ENCODE measurements around the gene OR8B2. TPM values are rescaled to one million over a fixed set of nuclear protein-coding genes. Genes with fewer than 3 reads are reported as not detected.

Gene OR8B2
- polyA plus RNA-seq, 3 donors, result not detected

DNA sequence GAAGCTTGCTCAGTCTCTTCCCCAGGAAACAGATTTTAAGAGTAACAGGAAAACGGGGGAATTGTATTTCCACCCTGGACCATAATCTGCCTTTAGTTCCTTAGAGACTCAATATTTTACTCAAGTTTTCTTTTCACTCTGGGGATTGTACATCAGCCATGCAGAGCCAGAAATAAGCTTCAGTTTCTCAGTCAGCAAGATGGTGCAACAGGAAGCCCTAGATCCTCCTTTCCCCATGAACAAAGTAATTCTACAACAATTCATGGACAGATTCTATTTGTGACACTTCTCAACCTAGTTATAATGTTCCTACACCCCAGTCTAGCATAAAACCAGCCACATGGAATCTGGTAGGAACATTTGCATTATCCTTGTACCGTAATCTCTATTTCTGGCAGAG lies 24.7 kb downstream of the OR8B2 start:
- Mint-ChIP-seq H3K9me3 (peaks cover 0 to 3% (median 1%) of the 10 kb centered on the region in 7 donors), H3K4me3 (no peak overlapping the region), H3K36me3 (no peaks in the 10 kb centered on the region), H3K4me1 (no peaks in the 10 kb centered on the region), H3K27ac (no peak overlapping the region), H3K27me3 (ENCODE audit: low read depth in 3 of 3) (peaks cover 0 to 3% (median 2%) of the 10 kb centered on the region in 3 donors)
- no peak for TF ChIP-seq CTCF (IDR thresholded peaks at IDR 0.05)
- intact Hi-C loops (cut with micrococcal nuclease), result no loop called here
- Histone ChIP-seq H3K4me3 (replicated peaks in 1 of 3; ENCODE audit: low read depth in 2 of 3, low read length in 3 of 3) (no peak overlapping the region), H3K27ac (ENCODE audit: low read depth in 1 of 2, low read length in 2 of 2) (no peak overlapping the region), H3K27me3 (ENCODE audit: control insufficient read depth in 2 of 2, insufficient read depth in 2 of 2, low read length in 2 of 2) (no peaks in the 10 kb centered on the region), H3K9ac (ENCODE audit: insufficient read depth, low read length, poor library complexity, severe bottlenecking) (no peak overlapping the region), H3K36me3 (replicated peaks in 1 of 2; ENCODE audit: control insufficient read depth in 1 of 2, insufficient read depth in 2 of 2, low read length in 2 of 2) (no peaks in the 10 kb centered on the region), H4K20me1 (ENCODE audit: insufficient read depth, low read length) (no peaks in the 10 kb centered on the region), H3K79me2 (ENCODE audit: insufficient read depth, low read length) (no peaks in the 10 kb centered on the region), H3K9me3 (replicated peaks in 1 of 2; ENCODE audit: control insufficient read depth in 1 of 2, insufficient read depth in 1 of 2, low read length in 2 of 2) (no peaks in the 10 kb centered on the region), H3K4me1 (ENCODE audit: control insufficient read depth in 1 of 2, insufficient read depth in 2 of 2, low read length in 2 of 2) (no peaks in the 10 kb centered on the region), H2AFZ (ENCODE audit: insufficient read depth, low read depth, low read length, poor library complexity, severe bottlenecking) (no peak overlapping the region), H3K4me2 (replicated peaks; ENCODE audit: extremely low read depth, low read length, poor library complexity, severe bottlenecking) (no peak overlapping the region)
- 74% methylated on average over 2 of the region's 2 CpGs for WGBS (ENCODE audit: insufficient coverage)
- DNase-seq, result no peak

DNA sequence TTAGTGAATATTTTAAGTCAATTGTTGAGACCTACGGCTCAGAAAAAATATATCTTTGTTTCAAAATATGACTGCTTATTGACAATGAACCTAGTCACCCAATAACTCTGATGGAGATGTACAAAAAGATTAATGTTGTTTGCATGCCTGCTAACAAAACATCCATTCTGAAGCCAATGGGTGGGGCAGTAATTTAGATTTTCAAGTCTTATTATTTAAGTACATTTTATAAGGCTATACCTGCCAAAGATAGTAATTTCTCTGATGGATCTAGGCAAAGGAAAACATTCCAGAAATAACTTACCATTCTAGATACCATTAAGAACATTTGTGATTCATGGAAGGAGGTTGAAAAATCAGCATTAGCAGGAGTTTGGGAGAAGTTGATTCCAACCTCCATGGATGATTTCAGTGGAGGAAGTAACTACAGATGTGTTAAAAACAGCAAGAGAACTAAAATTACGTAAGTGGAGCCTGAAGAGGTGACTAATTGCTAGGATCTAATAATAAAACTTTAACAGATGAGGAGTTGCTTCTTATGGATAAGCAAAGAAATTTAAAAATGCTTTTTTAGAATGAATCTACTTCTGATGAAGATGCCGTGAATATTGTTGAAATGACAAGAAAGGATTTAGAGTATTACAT lies 37.9 kb downstream of the OR8B2 start:
- no peaks in the 10 kb centered on the region for H3K4me1 ChIP-seq (ENCODE audit: control insufficient read depth in 1 of 2, insufficient read depth in 2 of 2, low read length in 2 of 2)
- no peaks in the 10 kb centered on the region for H3K9me3 ChIP-seq (replicated peaks in 1 of 2; ENCODE audit: control insufficient read depth in 1 of 2, insufficient read depth in 1 of 2, low read length in 2 of 2)
- H3K4me3 ChIP-seq (replicated peaks in 1 of 3; ENCODE audit: low read depth in 2 of 3, low read length in 3 of 3), result no peak overlapping the region
- no peak overlapping the region for H2AFZ ChIP-seq (ENCODE audit: insufficient read depth, low read depth, low read length, poor library complexity, severe bottlenecking)
- intact Hi-C loops (cut with micrococcal nuclease), result no loop called here
- no peaks in the 10 kb centered on the region for H4K20me1 ChIP-seq (ENCODE audit: insufficient read depth, low read length)
- Mint-ChIP-seq H3K4me1 (peaks cover 3% of the 10 kb centered on the region), H3K9me3 (peaks cover 0 to 6% (median 2%) of the 10 kb centered on the region in 7 donors), H3K27me3 (ENCODE audit: low read depth in 3 of 3) (no peaks in the 10 kb centered on the region), H3K27ac (no peak overlapping the region), H3K36me3 (no peaks in the 10 kb centered on the region), H3K4me3 (no peak overlapping the region)
- no peak for DNase-seq
- H3K27ac ChIP-seq (ENCODE audit: low read depth in 1 of 2, low read length in 2 of 2), result no peak overlapping the region
- H3K9ac ChIP-seq (ENCODE audit: insufficient read depth, low read length, poor library complexity, severe bottlenecking), result no peak overlapping the region
- no CpG with 5 or more reads among the region's 3 CpGs for WGBS (ENCODE audit: insufficient coverage)
- no peaks in the 10 kb centered on the region for H3K79me2 ChIP-seq (ENCODE audit: insufficient read depth, low read length)
- no peaks in the 10 kb centered on the region for H3K36me3 ChIP-seq (replicated peaks in 1 of 2; ENCODE audit: control insufficient read depth in 1 of 2, insufficient read depth in 2 of 2, low read length in 2 of 2)
- H3K4me2 ChIP-seq (replicated peaks; ENCODE audit: extremely low read depth, low read length, poor library complexity, severe bottlenecking), result no peak overlapping the region
- TF ChIP-seq CTCF (IDR thresholded peaks at IDR 0.05), result no peak
- H3K27me3 ChIP-seq (ENCODE audit: control insufficient read depth in 2 of 2, insufficient read depth in 2 of 2, low read length in 2 of 2), result no peaks in the 10 kb centered on the region

All from CD14-positive monocyte (primary cell).